ENCODE results near the gene TRIM52.
"Not testable (repeated sequence)": the region's sequence is repeated elsewhere in the genome, so short reads cannot be mapped to it uniquely, and the experiment has no call there.

Gene TRIM52

DNA sequence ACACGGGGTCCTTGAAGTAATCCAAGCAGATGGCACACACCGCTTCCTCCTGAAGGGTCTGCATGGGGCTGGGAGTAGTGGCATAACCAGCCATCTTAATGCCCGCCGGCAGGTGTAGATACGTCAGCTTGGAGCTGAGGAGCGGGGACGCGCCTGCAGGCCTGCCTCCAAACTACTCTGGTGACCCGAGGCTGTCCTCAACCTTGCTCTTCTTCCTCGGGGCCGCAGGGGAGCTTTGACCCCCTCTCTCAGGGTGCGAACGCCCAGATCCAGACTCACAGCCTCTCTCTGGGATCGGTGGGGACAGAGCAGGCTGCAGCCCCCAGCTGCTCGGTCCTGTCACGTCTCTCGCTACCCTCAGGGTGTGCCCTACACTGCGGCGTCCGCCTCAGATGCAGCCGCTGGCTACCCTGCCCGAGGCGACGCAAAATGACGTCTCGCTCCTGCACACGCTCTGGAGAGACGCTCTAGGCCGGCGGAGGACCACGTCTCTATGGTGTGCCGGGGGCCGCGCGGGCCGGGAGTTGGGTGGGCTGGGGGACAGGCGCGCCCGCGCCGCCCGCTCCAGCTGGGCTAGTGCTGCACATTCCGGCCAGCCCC lies at the start of gene TRIM52:
Gene TRIM52 (minus strand): TSS at position 424 of the 600 bp plus-strand sequence. CDS start 330 bp downstream, at position 94.
- DNase-seq (ENCODE audit: low spot score) (peak; percentile 91), FAIRE-seq (peak; percentile 20)

DNA sequence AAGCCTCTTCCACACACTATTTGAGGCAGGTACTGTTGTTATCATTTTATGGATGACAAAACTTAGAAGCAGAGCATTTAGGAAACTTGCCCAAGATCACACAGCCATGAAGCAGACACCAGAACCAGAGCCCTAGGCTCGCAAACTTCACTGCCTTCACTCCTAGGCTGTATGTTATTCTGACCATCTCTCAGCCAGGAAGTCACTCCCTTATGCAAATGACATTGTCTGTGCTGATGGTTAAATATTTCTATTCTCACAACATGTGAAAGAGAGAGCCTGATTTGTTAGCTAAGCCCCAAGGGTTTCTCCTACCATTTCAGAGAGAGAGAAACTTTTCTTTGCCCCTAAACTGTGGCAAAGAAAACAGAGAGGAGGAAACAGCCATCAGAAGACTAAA lies 26.4 kb upstream of the TRIM52 start:
- FAIRE-seq, result not testable (repeated sequence)

DNA sequence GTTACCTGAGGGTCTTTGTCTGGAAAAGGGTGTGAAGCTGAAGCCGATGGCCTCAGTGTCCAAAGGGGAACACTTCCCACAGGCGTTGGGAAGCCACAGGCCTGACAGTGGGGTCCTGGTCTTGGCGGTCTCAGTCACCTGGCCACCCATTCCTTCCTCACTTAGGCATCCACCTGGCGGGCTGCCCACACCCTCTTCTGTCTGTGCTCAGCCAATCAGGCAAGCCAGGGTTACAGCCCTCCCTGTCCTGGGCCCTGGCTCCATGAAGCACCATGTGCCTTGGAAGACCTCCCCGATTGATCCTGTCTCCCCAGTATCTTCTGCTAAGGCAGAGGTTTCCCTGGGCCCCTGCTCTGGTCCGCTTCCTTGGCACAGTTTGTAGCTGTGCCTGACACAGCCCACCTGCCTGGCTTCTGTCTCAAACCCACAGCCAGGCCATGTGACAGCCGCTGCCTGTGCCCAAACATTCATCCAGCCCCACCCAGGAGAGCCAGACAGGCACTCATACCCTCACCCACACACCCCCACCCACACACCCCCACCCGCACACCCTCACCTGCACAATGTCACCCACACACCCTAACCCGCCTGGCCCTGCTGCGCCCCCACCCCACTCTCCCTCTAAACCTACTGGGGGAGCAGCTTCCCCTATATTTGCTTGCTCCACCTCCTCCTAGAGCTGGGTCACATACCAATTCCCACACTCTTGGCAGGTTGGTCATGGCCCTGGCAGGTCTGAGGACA lies 25.2 kb upstream of the TRIM52 start:
- DNase-seq (ENCODE audit: low spot score); FAIRE-seq: not testable (repeated sequence)

More for the DNA sequence above, 26.4 kb upstream of the TRIM52 start:
- DNase-seq (ENCODE audit: low spot score), result not testable (repeated sequence)

DNA sequence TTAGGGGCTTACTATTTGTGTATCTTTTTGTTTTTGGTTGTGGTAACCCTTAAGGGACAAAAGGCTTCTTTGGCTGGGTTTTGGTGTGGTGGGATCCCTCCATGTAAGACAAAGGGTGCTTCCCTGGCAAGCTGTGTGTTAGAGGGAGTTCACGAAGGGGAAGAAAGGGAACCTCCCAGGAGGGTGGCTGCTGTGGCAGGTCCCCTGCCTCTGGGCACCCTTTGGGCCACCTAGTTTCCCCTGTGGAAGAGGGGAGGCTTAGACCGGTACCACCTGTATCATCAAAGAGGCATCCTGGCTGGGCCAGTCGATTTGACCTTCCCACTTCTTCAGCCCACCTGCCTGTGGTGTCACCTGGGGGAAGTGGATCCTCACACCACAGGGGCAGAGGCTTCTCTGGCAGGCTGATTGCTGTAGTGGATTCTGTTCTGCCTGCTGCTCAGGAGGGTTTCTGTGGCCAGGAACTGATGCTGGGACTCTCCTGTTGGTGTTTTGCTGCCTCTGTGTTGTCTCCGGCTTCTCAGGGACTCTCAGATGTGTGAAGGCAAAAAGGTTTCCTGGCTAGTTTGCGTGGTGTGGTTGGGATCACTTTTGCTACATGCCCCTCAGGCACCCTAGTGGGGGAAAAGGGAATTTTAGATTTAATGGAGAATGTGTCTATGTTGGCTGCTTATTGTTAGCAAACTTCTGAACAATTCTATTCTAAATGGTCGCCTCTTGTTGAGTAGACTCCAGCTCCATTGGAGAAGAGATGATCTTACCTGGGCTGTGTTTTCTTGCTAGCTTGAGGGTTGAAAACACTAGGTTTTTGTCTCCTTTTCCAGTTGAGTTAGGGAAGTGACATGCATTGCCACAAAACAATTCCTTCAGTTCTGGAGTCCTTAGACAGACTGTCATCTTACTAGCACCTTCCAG lies 23.2 kb upstream of the TRIM52 start:
- FAIRE-seq; DNase-seq (ENCODE audit: low spot score): not testable (repeated sequence)

DNA sequence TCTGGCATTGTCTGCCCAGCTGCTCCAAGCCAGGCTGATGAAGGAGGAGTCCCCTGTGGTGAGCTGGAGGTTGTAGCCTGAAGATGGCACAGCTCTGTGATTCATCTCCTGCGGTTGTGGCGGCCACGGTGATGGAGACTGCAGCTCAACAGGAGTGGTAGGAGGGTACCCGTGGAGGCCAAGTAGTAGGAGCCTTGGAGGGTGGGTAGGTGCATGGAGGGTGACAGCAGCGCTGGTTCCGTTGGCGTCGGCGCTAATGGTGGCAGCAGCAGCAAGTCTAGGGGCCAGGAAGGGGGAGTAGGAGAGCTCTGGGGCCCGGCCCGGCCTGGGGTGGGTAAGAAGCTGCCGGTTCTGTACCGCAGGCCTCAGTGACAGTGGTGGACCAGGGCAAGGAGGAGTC lies 22.4 kb upstream of the TRIM52 start:
- DNase-seq (ENCODE audit: low spot score) (no peak), FAIRE-seq (no peak)

DNA sequence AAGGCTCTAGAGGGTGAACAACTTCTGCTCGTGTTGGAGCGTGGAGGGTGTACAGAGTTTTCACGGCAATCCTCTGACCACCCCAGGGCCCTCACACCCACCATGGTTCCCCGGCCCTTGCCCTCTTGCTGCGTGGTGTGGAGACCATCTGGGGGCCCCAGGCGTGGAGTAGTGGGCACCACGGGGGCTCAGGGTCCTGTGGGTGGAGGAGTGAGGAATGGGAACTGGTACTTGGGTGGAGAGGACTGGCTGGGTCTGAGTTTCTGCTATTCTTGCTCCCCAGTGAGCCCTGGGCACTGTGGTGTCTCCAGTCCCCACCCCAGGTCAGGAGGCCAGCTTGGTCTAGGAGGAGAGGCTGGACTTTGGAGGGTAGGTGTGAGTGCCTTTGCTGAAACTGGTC lies 21.9 kb upstream of the TRIM52 start:
- DNase-seq (ENCODE audit: low spot score) (no peak), FAIRE-seq (no peak)

DNA sequence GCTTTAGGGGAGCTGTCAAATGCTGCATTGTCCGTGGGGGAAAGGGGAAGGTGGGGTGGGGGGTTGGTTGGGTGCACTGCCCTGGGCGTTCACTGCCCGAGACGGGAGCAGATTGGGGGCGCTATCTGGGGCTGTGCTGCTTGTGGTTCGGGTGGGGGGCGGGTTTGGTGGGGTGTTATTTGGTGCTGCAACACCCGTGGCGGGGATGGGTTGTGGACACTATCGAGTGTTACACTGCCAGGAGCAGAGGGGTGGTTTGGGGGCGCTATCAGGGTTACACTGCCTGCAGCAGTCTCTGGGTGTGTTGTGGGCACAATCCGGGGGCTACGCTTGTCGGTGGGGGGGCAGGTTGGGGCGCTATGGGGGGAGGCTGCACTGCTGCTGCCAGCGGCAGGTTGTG lies 21.5 kb upstream of the TRIM52 start:
- DNase-seq (ENCODE audit: low spot score); FAIRE-seq: not testable (repeated sequence)

DNA sequence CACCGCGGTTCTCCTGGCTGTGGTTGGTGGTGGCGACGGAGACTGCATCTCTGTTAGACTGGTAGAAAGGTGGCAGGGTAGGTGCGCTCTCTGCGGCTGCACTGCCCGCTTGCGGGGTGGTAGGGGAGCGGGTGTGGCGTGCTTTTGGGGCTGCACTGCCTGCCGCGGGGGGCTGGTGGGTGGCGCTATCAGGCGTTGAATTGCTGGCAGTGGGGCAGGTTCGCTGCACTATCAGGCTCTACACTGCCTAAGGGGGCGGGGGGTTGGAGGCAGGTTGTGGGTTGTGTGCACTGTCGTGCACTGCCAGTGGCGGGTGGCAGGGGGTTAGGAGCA lies 21.0 kb upstream of the TRIM52 start:
- FAIRE-seq, result no peak
- no peak for DNase-seq (ENCODE audit: low spot score)

DNA sequence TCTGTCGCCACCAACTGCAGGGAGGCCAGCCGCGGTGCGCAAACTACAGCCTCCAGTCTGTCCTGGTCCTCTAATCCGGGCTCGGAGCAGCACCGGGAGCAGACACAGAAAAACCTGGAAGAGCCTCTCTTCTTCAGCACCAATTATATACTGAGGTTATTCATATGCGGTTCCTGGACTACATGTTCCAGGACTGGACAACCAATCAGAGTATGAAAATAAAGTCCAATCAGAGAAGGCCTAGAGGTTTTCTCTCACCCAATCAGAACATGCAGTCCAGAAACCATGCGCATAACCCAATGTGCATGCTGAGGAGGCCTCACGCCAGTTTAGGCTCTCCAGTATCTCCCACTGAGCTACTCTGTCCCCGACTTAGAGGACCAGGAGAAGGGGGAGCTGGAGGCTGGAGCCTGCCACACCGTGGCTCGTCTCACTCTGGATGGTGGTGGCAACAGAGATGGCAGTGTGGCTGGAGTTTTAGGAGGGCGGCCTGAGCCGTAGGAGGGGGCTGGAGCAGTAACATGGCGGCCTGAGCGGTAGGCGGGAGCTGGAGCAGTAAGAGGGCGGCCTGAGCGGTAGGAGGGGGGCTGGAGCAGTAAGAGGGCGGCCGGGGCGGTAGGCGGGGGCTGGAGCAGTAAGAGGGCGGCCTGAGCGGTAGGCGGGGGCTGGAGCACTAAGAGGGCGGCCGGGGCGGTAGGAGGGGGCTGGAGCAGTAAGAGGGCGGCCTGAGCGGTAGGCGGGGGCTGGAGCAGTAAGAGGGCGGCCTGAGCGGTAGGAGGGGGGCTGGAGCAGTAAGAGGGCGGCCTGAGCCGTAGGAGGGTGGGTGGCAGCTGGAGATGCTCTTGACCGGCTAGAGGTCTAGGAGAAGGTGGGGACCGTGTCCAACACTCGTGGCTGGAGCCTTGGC lies 20.4 kb upstream of the TRIM52 start:
- FAIRE-seq (peak; percentile 90), DNase-seq (ENCODE audit: low spot score) (peak; percentile 94)

DNA sequence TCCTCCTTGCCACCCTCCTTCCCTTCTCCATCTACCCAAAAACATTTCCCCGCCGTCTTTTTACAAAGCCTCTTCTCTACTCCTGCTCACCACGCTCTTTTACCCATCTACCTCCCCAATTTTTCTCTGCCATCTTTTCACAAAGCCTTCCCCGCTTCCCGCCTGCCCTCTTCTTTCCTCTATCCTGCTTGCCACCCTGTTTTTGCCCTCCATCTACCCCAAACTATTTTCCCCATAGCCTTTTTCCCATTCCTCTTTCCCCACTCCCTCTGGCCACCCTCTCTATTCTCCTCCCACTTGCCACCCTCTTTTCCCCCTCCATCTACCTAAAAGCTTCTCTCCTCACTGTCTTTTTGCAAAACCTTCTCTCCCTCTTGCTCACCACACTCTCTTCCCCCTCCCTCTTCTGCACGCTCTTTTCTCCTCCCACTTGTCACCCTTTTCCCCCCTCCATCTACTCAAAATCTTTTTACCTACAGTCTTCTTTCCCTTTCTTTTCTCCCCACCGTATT lies 19.4 kb upstream of the TRIM52 start:
- FAIRE-seq, result no peak
- DNase-seq (ENCODE audit: low spot score), result no peak

DNA sequence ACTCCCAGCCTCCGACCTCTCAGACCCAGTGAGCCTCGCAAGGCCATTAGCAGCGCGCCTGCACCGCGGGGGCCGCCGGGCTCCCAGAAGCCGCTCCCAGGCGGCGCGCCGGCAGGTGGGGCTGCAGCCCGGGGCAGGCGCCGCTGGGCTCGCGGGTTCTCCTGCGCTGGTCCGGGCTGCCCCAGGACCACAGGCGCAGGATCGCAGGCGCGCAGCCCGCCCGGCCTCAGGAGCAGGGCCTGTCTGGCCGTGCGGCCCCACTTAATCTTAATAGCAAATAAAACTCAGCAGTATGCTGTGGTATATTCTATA lies 12.4 kb upstream of the TRIM52 start:
- not testable (repeated sequence) for DNase-seq (ENCODE audit: low spot score); FAIRE-seq

DNA sequence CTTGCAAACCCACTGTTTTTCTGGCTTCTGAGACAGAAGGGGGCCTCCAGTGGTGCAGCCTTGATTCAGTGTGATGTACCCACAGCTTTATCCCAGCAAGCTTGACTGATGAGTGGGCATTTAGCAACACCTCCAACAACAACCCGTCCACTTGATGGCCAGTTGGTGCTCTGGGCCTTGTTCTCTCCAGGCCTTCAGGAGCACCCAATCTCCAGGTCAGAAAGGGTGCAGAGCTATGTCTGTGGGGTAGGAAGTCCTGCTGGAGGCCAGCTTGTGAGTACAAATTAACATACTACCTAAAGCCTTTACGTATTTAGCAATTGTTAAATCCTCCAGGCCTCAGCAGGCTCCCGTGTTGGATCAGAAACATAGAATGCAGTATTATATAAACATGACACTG lies 10.1 kb upstream of the TRIM52 start:
- FAIRE-seq (no peak), DNase-seq (ENCODE audit: low spot score) (no peak)

DNA sequence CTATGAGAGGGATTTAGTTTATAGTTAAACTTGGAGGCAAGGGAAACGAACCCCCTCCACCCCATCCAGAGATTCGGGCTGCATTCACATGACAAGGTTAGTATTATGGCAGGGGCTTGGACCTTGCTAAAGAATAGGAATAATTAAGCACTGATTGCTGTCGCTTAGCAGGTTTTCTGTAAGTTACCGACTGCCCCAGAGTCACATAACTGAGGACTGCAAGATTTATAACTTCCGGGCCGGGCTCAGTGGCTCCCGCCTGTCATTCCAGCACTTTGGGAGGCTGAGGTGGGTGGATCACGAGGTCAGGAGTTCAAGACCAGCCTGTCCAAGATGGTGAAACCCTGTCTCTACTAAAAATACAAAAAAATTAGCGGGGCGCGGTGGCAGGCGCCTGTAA lies 7.0 kb upstream of the TRIM52 start:
- not testable (repeated sequence) for FAIRE-seq; DNase-seq (ENCODE audit: low spot score)

DNA sequence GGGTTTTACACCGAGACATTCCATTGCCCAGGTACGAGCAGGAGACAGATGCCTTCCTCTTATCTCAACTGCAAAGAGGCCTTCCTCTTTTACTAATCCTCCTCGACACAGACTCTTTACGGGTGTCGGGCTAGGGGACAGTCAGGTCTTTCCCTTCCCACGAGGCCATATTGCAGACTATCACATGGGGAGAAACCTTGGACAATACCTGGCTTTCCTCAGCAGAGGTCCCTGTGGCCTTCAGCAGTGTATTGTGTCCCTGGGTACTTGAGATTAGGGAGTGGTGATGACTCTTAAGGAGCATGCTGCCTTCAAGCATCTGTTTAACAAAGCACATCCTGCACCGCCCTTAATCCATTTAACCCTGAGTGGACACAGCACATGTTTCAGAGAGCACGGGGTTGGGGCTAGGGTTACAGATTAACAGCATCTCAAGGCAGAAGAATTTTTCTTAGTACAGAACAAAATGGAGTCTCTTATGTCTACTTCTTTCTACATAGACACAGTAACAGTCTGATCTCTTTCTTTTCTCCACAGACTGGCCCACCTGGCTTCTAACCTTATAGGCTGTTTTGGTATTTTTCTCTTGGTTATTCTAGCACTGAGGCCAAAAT lies 6.5 kb upstream of the TRIM52 start:
- FAIRE-seq, result not testable (repeated sequence)

DNA sequence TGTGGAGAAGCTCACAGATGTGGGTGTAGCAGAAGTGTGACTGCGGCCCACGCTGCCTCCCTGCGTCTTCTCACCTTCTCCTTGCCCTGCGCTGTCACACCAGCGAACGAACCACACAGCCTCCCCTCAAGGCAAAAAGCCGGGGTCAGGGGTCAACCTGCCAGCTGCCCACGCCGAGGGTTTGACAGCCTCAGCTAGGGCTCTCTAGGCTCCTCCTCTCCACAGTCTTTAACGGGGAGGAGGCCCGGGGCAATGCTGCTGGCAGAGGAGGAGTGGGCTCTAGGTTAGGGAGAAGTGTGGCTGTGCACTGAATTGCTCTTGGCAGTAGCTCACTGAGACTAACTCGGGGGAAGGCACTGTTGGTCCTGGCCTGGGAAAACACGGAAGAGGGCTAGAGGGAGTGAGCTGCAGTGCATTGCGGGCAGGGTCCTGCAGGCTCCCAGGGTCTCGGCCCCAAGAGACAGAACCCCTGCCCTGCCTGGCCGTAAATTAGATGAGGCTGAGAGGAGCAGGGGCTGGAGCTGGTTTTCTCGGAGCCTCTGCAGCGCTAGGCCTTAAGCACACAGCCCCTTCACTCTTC lies 4.2 kb upstream of the TRIM52 start:
- FAIRE-seq (no peak), DNase-seq (ENCODE audit: low spot score) (no peak)

More for the DNA sequence above, 6.5 kb upstream of the TRIM52 start:
- DNase-seq (ENCODE audit: low spot score), result not testable (repeated sequence)

DNA sequence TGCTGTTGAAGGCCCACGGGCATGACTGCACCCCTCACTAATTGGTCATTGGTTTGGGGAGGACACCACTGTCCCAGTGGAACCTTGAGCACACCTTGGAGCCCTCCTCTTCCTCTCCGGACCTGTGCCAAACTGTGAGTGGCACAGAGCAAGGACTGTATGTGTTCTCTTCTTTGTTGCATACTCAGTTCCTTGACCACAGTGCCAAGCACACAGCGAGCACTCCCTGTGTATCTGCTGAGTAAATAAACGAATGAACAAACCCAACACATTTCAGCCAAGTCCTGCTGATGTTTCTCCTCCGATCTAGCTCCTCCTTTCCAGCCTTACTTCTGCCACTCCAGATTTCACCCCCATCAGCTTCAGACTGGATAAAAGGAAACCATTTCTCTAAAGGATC lies 2.7 kb upstream of the TRIM52 start:
- DNase-seq (ENCODE audit: low spot score) (no peak), FAIRE-seq (no peak)

DNA sequence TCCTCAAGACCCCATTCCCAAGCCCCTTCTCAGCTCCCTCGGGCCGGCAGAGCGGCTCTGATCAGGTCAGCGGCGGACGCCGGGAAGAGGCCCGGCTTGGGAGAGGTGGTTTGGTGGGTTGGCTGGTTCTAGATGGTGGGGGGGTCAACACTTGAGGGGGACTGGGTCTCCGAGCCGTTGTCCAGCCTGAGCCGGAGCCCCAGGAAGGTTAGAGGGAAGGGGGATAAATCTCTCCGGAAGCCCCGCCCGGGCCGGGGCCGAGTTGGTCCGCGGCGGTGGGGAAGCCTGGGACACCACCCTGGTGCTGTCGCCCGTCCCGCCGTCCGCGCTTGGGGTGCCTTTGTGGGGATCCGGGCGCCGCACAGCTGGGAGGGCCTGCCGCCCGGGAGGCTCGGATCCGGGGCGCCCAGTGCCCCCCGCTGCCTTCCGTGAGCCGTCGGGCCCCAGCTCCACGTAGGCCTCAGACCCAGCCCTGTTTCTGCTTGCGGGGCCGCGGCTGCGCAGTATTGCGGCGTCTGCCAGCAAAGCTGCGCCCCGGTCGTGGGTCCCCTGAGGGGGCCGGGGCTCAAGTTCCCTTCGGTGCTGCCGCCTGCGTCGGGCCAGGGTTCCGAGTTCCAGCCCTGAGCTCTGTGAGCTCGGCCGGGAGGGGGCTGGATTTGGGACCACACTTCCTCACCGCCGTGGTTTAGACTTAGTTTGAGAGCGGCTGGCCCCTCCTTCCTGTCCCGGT lies 542 bp upstream of the TRIM52 start:
- DNase-seq (ENCODE audit: low spot score), result peak; percentile 61
- FAIRE-seq, result no peak

DNA sequence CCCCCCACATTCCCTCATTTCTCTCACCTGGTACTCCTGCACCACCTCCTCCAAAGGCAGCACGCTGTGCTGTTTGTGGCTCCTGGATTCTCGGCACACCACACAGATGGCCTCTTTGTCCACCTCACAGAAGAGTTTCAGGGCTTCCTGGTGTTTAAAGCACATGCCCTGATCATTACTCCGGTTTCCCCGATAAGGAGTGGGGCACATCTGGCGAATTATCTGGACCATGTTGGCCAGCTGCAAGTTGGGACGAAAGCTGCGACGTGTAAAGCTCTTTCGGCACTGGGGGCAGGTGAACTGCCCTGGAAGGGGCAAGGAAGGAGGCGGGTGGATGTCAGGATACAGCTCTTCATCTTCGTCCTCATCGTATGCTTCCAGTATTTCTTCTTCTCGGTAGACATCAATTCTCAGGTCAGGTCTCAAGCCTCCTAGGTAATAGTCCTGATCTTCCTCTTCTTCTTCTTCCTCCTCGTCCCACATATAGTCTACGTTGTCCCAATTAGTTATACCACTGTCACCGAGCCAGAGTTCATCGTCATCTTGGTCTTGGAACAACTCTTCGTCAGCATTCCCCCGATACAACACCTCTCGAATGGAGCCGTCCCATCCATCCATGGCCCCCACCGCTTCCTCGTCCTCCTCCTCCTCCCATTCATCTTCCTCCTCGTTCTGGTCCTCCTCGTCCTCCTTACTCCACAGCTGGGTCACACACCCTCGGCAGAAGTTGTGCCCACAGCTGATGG lies 796 bp downstream of the TRIM52 start:
- no peak for DNase-seq (ENCODE audit: low spot score)
- no peak for FAIRE-seq

DNA sequence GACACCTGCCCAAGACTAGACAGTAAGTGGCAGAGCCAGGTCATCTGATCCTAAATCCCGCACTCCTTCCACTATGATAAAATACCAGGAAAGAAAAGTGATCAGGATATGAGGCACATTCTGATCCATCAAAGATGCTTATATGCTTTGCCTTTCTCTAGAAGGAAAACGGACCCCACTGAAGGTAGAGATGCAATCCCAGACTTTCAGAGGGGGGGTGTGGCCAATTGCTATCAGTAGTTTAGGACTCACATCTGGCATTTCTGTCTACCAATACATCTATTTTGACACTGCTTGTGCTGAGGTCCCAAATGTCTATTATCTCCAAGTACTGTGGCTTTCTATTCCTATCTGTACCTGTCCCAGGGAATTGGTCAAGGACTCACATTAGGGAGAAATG lies 1.7 kb downstream of the TRIM52 start:
- FAIRE-seq, result no peak

More for the DNA sequence above, 1.7 kb downstream of the TRIM52 start:
- DNase-seq (ENCODE audit: low spot score), result no peak
